ENCODE results near the gene STK17B. TPM values are rescaled to one million over a fixed set of nuclear protein-coding genes. Genes with fewer than 3 reads are reported as not detected.

Gene STK17B
- total RNA-seq, 1 experiment from 2014 or later: 14.9 TPM

- no peaks in the 10 kb centered on the region for H3F3A ChIP-seq (ENCODE audit: insufficient read depth, low read depth)
- no peaks in the 10 kb centered on the region for H3K27me3 ChIP-seq (ENCODE audit: insufficient read depth, low read depth)
- no peak for DNase-seq
- CTCF ChIA-PET: interaction anchor here (0.6 kb wide), 1 partner anchor 502 kb away, joined by 3 read pairs; no protein-coding TSS in a partner anchor
- peaks cover 47% of the 10 kb centered on the region for H3K79me2 ChIP-seq (ENCODE audit: low read depth)
- intact Hi-C loops (cut with micrococcal nuclease; ENCODE audit: unreplicated experiment): no loop called here
- H3K9me2 ChIP-seq (ENCODE audit: insufficient read depth): no peaks in the 10 kb centered on the region
- H3K4me3 ChIP-seq: no peak overlapping the region
- POLR2A ChIA-PET (ENCODE audit: unreplicated experiment): interaction anchor here (0.7 to 0.8 kb wide), 2 partner anchors 85 to 167 kb away, joined by 3 to 12 read pairs; no protein-coding TSS in a partner anchor
- H3K4me1 ChIP-seq (replicated peaks; ENCODE audit: insufficient read depth): peaks cover 45% of the 10 kb centered on the region
- no peaks in the 10 kb centered on the region for H4K20me1 ChIP-seq (ENCODE audit: insufficient read depth)
- no peak for TF ChIP-seq CTCF (conservative IDR thresholded peaks at IDR 0.05)
- no peak for TF ChIP-seq EZH2 (IDR thresholded peaks at IDR 0.05; ENCODE audit: low read depth)
- H2AFZ ChIP-seq: no peak overlapping the region
- H3K4me2 ChIP-seq: no peak overlapping the region
- H3K9me3 ChIP-seq (ENCODE audit: insufficient read depth, low read depth): 0 out of 2 replicates have a peak, but pooled peaks cover 4% of the 10 kb centered on the region
- BruUV-seq (replicated peaks): no TSS peak
- H3K27ac ChIP-seq: no peak overlapping the region
- H3K36me3 ChIP-seq (ENCODE audit: low read depth): no peaks in the 10 kb centered on the region
Observed at GRCh38 chr2:196163285-196163684, 8.1 kb downstream of the STK17B start.

GRCh38 chr2:196162586-196163175 is 8.7 kb downstream of the STK17B start:
- Histone ChIP-seq H3K9me2 (ENCODE audit: insufficient read depth) (no peaks in the 10 kb centered on the region), H3F3A (ENCODE audit: insufficient read depth, low read depth) (no peaks in the 10 kb centered on the region), H3K36me3 (ENCODE audit: low read depth) (no peaks in the 10 kb centered on the region), H3K79me2 (ENCODE audit: low read depth) (peaks cover 41% of the 10 kb centered on the region), H3K9me3 (ENCODE audit: insufficient read depth, low read depth) (0 out of 2 replicates have a peak, but pooled peaks cover 4% of the 10 kb centered on the region), H2AFZ (no peak overlapping the region), H3K27me3 (ENCODE audit: insufficient read depth, low read depth) (no peaks in the 10 kb centered on the region), H3K4me1 (replicated peaks; ENCODE audit: insufficient read depth) (peaks cover 39% of the 10 kb centered on the region), H4K20me1 (ENCODE audit: insufficient read depth) (no peaks in the 10 kb centered on the region), H3K4me2 (no peak overlapping the region), H3K4me3 (no peak overlapping the region), H3K27ac (no peak overlapping the region)
- CTCF ChIA-PET: interaction anchor here (0.6 kb wide), 1 partner anchor 501 kb away, joined by 3 read pairs; no protein-coding TSS in a partner anchor
- intact Hi-C loops (cut with micrococcal nuclease; ENCODE audit: unreplicated experiment): no loop called here
- BruUV-seq (replicated peaks): no TSS peak
- TF ChIP-seq CTCF (conservative IDR thresholded peaks at IDR 0.05) (no peak), EZH2 (IDR thresholded peaks at IDR 0.05; ENCODE audit: low read depth) (no peak)
- POLR2A ChIA-PET (ENCODE audit: unreplicated experiment): interaction anchor here (0.7 to 0.8 kb wide), 2 partner anchors 85 to 168 kb away, joined by 3 to 12 read pairs; no protein-coding TSS in a partner anchor
- DNase-seq: no peak

GRCh38 chr2:196160946-196161345 is 10.4 kb downstream of the STK17B start:
- H3K4me2 ChIP-seq: no peak overlapping the region
- no peaks in the 10 kb centered on the region for H3F3A ChIP-seq (ENCODE audit: insufficient read depth, low read depth)
- no peak overlapping the region for H2AFZ ChIP-seq
- no peaks in the 10 kb centered on the region for H3K27me3 ChIP-seq (ENCODE audit: insufficient read depth, low read depth)
- H3K9me2 ChIP-seq (ENCODE audit: insufficient read depth): no peaks in the 10 kb centered on the region
- 0 out of 2 replicates have a peak, but pooled peaks cover 4% of the 10 kb centered on the region for H3K9me3 ChIP-seq (ENCODE audit: insufficient read depth, low read depth)
- H3K36me3 ChIP-seq (ENCODE audit: low read depth): no peaks in the 10 kb centered on the region
- peaks cover 26% of the 10 kb centered on the region for H3K79me2 ChIP-seq (ENCODE audit: low read depth)
- H3K4me1 ChIP-seq (replicated peaks; ENCODE audit: insufficient read depth): peaks cover 22% of the 10 kb centered on the region
- no peak for DNase-seq
- ChIA-PET CTCF (interaction anchor here (0.6 kb wide), 1 partner anchor 12 kb away, joined by 6 read pairs; no protein-coding TSS in a partner anchor), POLR2A (ENCODE audit: unreplicated experiment) (no interaction called here)
- no peak overlapping the region for H3K4me3 ChIP-seq
- no TSS peak for BruUV-seq (replicated peaks)
- no peaks in the 10 kb centered on the region for H4K20me1 ChIP-seq (ENCODE audit: insufficient read depth)
- TF ChIP-seq CTCF (conservative IDR thresholded peaks at IDR 0.05) (no peak), EZH2 (IDR thresholded peaks at IDR 0.05; ENCODE audit: low read depth) (no peak)
- intact Hi-C loops (cut with micrococcal nuclease; ENCODE audit: unreplicated experiment): no loop called here
- peak overlapping the region; percentile 56; the same call in 1 of the 2 replicates for H3K27ac ChIP-seq

Data from PC-9 (cell line).